HEK293T (cell line): ENCODE results near the gene MPND.

Source experiments
- ARNT ChIP-seq: fragments of 450-650 bp; IDR thresholded peaks from 2 replicates; pipeline ENCODE4 v1.6.1; 2017; ENCODE audit warnings: mild to moderate bottlenecking
- BHLHE40 ChIP-seq: fragments of 450-650 bp; IDR thresholded peaks from 2 replicates; pipeline ENCODE4 v1.6.1; 2016; ENCODE audit warnings: mild to moderate bottlenecking, moderate library complexity, borderline replicate concordance
- ELF4 ChIP-seq: fragments of 450-650 bp; IDR thresholded peaks from 2 replicates; pipeline ENCODE4 v1.6.1; 2017; ENCODE audit warnings: antibody characterized with exemption
- FOXA1 ChIP-seq: fragments of 450-650 bp; IDR thresholded peaks from 2 replicates; pipeline ENCODE4 v1.6.1; 2016; ENCODE audit warnings: mild to moderate bottlenecking
- FOXK2 ChIP-seq: fragments of 450-650 bp; IDR thresholded peaks from 2 replicates; pipeline ENCODE4 v1.6.1; 2016; ENCODE audit warnings: mild to moderate bottlenecking
- FOXM1 ChIP-seq: fragments of 450-650 bp; IDR thresholded peaks from 2 replicates; pipeline ENCODE4 v1.6.1; 2017; ENCODE audit warnings: mild to moderate bottlenecking, borderline replicate concordance
- HDGF ChIP-seq: fragments of 450-650 bp; IDR thresholded peaks from 2 replicates; pipeline ENCODE4 v1.6.1; 2017; ENCODE audit warnings: antibody characterized with exemption, borderline replicate concordance
- L3MBTL2 ChIP-seq: fragments of 450-650 bp; conservative IDR thresholded peaks from 2 replicates; pipeline ENCODE4 v1.6.1; 2016; ENCODE audit warnings: mild to moderate bottlenecking
- LEF1 ChIP-seq: fragments of 450-650 bp; IDR thresholded peaks from 2 replicates; pipeline ENCODE4 v1.6.1; 2017; ENCODE audit warnings: mild to moderate bottlenecking, borderline replicate concordance
- NFRKB ChIP-seq: fragments of 450-650 bp; IDR thresholded peaks from 2 replicates; pipeline ENCODE4 v1.6.1; 2016; ENCODE audit warnings: mild to moderate bottlenecking, moderate library complexity
- PKNOX1 ChIP-seq: fragments of 450-650 bp; IDR thresholded peaks from 2 replicates; pipeline ENCODE4 v1.6.1; 2016
- SP1 ChIP-seq: fragments of 450-650 bp; IDR thresholded peaks from 2 replicates; pipeline ENCODE4 v1.6.1; 2017
- SUZ12 ChIP-seq: fragments of 450-650 bp; IDR thresholded peaks from 2 replicates; pipeline ENCODE4 v1.6.1; 2016; ENCODE audit warnings: mild to moderate bottlenecking
- ZNF384 ChIP-seq: fragments of 450-650 bp; IDR thresholded peaks from 2 replicates; pipeline ENCODE4 v1.6.1; 2016

DNA sequence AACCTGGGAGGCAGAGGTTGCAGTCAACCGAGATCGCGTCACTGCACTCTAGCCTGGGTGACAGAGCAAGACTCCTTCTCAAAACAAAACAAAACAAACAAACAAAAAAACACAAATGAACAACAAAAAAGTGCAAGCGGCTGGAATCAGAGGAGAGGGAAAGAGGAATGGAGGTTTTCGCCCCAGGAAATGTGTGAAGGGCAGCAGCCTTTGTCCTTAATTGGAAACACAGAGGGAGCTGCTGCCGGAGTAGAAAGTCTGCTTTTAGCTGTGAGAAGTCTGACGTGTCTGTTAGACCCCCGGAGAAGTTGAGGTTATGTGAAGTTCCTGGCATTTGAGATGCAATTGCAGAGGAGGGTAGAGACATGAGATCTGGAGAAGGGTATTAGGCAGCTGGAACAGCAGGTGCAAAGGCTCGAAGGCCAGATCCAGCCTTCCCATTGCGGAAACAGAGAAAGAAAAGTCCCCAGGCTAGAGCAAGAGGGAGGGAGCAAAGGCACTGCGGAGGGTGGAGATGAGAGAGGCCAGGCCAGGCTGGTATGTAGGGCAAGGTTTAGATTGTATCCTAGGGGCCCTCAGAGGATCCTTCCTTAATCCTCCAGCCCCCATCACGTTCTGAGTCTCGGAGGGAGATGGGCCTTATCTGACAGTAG is 41.6 kb upstream of the MPND start:
- TF ChIP-seq FOXA1, result no peak
- no peak for TF ChIP-seq SUZ12
- TF ChIP-seq SP1, result no peak
- TF ChIP-seq ELF4, result no peak
- no peak for TF ChIP-seq PKNOX1
- no peak for TF ChIP-seq L3MBTL2
- no peak for TF ChIP-seq FOXM1
- no peak for TF ChIP-seq FOXK2
- no peak for TF ChIP-seq BHLHE40
- no peak for TF ChIP-seq HDGF
- TF ChIP-seq LEF1, result no peak
- TF ChIP-seq NFRKB, result no peak
- TF ChIP-seq ARNT, result no peak
- no peak for TF ChIP-seq ZNF384
